Hypothalamus (tissue), 51 donors: Measurements from ENCODE around the gene CLMP.
A peak's percentile ranks its signal among the peaks of the same experiment; 100 is the strongest.
"Not testable (repeated sequence)": the region's sequence is repeated elsewhere in the genome, so short reads cannot be mapped to it uniquely, and the experiment has no call there.

Experiments used
- DNase-seq, 51 donors: peaks; one replicate each; lab custom pipeline; 2025; lab: John Stamatoyannopoulos, UW

Gene CLMP

GRCh38 chr11:123100379-123101085 lies 94.5 kb downstream of the CLMP start:
- DNase-seq: peak in 2 of 51 donors; percentile 6 to 19

DNA sequence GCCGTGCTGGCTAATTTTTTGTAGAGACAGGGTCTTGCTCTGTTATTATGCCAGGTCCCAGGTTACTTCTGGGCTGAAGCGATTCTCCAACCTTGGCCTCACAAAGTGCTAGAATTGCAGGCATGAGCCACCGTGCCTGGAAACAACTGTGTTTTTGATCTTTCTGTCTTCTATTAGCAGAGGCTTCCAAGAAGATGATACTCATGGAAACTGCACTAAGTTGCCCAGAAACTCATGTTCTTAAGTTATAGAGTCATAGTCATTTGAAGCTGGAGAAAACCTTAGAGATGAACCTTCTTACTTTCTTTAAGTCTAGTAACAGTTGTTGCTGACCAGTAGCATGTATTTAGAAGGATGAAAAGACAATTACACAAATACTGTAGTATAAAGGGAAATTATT lies 96.1 kb downstream of the CLMP start:
- DNase-seq: no peak

DNA sequence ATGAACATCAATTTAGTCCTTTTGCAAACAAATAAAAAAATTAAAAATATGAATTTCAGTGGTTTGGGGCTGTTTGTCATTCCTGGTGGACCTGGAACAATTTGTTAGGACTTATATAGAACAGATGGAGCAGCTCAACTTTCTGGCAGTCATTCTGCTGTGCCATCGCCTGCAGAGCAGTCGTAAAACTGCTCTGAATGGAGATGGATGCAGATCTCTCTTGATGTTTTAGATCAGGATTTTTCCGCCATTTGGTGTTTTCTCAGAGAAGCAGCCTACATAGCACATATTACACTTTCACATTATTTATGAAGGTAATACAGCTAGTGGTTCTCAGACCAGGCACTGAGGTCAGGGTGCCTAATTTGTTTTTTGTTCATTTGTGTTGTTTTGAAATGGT lies 101.3 kb downstream of the CLMP start:
- DNase-seq: no peak

GRCh38 chr11:123091506-123091905 lies 103.5 kb downstream of the CLMP start:
- DNase-seq: no peak

DNA sequence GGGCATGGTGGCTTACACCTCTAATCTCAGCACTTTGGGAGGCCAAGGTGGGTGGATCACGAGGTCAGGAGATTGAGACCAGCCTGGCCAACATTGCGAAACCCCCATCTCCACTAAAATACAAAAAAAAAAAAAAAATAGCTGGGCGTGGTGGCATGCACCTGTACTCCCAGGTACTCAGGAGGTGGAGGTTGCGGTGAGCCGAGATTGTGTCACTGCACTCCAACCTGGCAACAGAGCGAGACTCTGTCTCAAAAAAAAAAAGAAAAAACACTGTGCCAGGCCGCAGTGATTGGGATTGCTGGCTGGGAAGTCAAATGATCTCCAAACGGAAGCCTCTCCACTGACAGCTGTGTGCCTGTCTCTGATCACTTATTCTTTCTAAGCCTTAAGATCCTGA lies 104.9 kb downstream of the CLMP start:
- not testable (repeated sequence) for DNase-seq

DNA sequence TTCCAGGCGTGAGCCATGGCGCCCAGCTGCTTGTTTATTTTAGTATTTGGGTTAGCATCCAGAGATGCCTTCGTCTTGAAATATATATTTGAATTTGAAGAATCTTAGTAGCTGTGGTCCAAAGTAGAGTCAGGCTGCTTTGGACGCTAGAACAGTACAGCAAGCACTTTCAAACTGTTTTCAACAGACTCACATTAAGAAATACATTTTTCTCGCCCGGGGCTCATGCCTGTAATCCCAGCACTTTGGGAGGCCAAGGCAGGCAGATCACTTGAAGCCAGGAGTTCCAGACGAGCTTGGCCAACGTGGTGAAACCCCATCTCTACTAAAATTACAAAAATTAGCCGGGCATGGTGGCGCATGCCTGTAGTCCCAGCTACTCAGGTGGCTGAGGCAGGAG lies 106.2 kb downstream of the CLMP start:
- DNase-seq: not testable (repeated sequence)

DNA sequence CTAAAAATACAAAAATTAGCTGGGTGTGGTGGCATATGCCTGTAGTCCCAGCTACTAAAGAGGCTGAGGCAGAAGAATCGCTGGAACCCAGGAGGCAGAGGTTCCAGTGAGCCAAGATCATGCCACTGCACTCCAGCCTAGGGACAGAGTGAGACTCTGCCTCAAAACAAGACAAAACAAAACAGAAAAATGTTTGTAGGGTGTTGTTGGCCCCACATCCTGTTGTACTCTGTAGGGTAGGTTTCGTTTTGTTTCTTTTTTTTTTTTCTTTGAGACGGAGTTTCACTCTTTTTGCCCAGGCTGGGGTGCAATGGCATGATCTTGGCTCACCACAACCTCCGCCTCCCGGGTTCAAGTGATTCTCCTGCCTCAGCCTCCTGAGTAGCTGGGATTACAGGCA lies 107.4 kb downstream of the CLMP start:
- not testable (repeated sequence) for DNase-seq

GRCh38 chr11:123086305-123086704 lies 108.7 kb downstream of the CLMP start:
- no peak for DNase-seq

- no peak for DNase-seq
These were observed 109.6 kb downstream of the CLMP start for GRCh38 chr11:123085497-123085896.

DNA sequence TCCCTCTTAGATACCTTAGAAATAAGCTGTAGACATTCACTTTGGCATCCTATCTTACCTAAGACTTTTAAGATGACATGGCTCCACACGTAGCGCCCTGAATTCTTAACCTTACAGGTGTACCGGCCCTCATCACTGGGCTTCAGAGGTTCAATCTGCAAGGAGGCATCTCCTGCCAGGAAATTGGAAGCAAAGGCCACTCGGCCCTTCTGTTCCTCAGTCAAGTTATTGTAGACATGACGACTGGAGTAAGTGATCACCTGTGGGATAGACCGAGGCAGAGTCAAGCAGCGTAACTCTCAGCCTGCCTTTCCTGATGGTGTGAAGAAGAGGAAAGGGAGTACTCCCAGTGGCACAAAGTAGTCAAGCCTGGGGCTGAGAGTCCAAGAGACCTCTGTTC lies 110.6 kb downstream of the CLMP start:
- no peak for DNase-seq

DNA sequence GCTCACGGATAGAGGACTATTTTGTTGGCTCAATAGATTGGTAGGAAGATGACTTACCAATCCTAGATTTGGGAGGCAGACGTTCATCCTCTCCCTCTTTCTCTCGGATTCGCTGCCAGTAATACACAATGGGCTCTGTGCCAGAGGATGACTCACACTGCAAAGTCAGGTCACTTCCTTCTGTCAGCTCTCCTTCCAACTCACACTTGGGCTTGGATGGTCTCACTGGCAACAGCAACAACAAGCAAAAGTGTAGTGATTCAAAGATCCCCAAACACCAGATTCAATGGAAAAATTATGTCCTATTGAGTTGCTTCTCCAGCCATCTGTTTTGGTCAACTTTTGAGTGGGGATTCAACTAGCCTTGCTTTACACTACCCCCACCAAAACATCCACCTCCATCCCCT lies 111.4 kb downstream of the CLMP start:
- DNase-seq: peak in 13 of 51 donors; percentile 10 to 56 (median 31)

DNA sequence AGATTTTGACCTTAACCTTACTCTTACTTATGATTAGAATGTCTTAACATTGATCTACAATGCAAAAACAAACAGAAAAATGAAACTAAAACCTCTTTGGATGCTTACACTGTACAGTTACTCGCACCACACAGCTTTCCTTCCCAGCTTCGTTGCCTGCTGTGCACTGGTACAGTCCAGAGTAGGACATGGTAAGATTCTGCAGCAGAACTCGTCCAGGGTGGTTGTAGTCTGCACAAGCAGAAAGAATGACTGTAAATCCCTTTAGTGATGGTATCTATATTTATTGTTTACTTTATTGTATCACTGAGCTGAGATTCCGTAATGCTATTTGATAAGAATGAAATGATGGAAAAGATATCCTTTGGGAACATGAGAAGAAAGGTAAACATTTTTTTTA lies 112.1 kb downstream of the CLMP start:
- no peak for DNase-seq

DNA sequence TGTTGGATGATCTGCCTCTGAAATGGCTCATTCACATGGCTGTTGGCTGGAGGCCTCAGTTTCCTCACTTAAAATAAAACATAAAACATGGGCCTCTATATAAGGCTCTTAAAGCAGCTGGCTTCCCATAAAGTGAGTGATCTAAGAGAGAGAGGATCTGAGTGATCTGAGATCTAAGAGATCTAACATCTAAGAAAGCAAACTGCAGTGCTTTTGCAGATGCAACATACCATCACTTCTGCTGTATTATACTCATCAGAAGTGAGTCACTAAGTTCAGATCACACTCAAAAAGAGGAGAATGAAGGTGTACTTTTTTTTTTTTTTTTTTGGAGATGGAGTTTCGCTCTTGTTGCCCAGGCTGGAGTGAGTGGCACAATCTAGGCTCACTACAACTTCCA lies 115.0 kb downstream of the CLMP start:
- DNase-seq: no peak

DNA sequence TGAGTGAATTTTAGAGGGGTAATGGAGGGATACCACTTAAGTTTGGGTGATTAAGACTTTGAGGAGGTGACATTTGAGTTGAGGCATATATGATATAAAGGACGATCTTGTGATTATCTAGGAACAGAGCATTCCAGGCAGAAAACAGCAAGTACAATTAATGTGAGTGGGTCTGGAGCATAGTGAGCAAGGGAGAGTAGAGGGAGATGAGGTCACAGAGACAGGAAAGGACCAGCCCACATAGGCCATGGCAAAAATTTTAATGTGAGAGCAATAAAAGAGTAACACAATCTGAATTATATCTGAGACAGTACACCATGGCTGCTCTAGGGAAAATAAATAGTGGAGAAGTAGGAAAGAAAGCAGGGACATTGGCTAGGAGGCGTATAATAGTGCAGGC lies 118.6 kb downstream of the CLMP start:
- DNase-seq: no peak

- no peak for DNase-seq
These were observed 121.5 kb downstream of the CLMP start for GRCh38 chr11:123073343-123074057.

DNA sequence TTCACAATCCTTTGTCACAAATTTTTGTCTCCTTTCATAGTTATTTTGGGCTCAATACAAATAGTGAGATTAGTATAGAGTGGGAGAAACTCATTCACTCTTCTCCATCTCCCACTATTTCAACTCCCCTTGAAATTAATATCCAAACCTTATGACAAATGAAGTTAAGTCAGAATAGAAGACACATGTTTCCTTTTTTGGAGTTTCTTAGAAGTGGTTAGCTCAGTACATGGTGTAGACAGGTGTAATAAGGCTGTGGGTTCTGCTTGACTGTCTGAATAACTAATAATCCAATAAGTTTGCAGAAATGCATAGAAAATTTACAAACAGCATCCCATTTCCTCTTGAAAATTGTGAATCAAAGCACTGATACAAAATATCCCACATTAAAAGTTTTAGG lies 122.3 kb downstream of the CLMP start:
- no peak for DNase-seq

- DNase-seq: no peak
These were observed 122.7 kb downstream of the CLMP start for GRCh38 chr11:123072332-123072761.

GRCh38 chr11:123069908-123070821 lies 124.9 kb downstream of the CLMP start:
- DNase-seq: no peak

DNA sequence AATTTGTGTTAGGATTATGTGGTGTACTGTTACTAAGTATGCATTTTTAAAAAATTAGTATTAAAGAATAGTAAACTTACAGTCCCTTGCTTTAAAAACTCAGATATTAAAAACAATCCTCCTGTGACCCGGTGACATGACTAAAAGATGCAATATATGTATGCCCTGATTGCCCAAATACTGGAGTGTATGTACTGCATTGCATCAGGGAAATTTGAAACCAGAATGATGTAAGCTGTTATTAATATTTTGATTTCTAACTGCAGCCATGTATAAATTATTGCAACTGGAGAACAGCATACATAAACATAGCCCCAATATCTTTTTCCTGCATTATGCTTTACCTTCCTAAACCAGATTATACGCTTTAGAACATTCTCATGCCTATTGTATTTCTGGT lies 129.4 kb downstream of the CLMP start:
- DNase-seq: no peak

GRCh38 chr11:123063826-123064657 lies 131.0 kb downstream of the CLMP start:
- DNase-seq: peak in 1 of 51 donors; percentile 10
